Endothelial cell of umbilical vein (primary cell): ENCODE results near the gene IGSF3.
"Not testable (repeated sequence)": the region's sequence is repeated elsewhere in the genome, so short reads cannot be mapped to it uniquely, and the experiment has no call there.

Experiments used
- MYC ChIP-seq: IDR thresholded peaks from one replicate; pipeline ENCODE4 v1.6.1; 2011; ENCODE audit warnings: mild to moderate bottlenecking, low read depth, low read length
- TF ChIP-seq, protein P1 (sequence below), 2 donors: IDR thresholded peaks; 1 replicate in 1 of 2; 2 replicates in 1 of 2; pipeline ENCODE4 v1.5.1; 2011; ENCODE audit warnings: low read length in 2 of 2, mild to moderate bottlenecking in 2 of 2, moderate library complexity in 2 of 2, control low read depth in 1 of 2, inconsistent platforms in 1 of 2, low read depth in 1 of 2; ENCODE audit not compliant: insufficient read depth in 1 of 2; ENCODE audit errors: extremely low read depth in 1 of 2

GRCh38 chr1:116596742-116597307, 70.7 kb downstream of the IGSF3 start:
- not testable (repeated sequence) for TF ChIP-seq MYC
- TF ChIP-seq, protein P1, sequence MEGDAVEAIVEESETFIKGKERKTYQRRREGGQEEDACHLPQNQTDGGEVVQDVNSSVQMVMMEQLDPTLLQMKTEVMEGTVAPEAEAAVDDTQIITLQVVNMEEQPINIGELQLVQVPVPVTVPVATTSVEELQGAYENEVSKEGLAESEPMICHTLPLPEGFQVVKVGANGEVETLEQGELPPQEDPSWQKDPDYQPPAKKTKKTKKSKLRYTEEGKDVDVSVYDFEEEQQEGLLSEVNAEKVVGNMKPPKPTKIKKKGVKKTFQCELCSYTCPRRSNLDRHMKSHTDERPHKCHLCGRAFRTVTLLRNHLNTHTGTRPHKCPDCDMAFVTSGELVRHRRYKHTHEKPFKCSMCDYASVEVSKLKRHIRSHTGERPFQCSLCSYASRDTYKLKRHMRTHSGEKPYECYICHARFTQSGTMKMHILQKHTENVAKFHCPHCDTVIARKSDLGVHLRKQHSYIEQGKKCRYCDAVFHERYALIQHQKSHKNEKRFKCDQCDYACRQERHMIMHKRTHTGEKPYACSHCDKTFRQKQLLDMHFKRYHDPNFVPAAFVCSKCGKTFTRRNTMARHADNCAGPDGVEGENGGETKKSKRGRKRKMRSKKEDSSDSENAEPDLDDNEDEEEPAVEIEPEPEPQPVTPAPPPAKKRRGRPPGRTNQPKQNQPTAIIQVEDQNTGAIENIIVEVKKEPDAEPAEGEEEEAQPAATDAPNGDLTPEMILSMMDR (IDR thresholded peaks at IDR 0.05; ENCODE audit: extremely low read depth in 1 of 2, insufficient read depth in 1 of 2, low read depth in 1 of 2, low read length in 2 of 2) = not testable (repeated sequence)
